Hematopoietic multipotent progenitor cell treated with erythropoietin and hydrocortisone succinate and interleukin-3 and kit ligand, for 15 days (in vitro differentiated cells): Measurements from ENCODE around the gene PBX1.

Experiments used
- DNase-seq: peaks from one replicate; pipeline ENCODE4 v3.0.0-alpha.2; 2015; ENCODE audit warnings: low spot score

The PBX1 gene

DNA sequence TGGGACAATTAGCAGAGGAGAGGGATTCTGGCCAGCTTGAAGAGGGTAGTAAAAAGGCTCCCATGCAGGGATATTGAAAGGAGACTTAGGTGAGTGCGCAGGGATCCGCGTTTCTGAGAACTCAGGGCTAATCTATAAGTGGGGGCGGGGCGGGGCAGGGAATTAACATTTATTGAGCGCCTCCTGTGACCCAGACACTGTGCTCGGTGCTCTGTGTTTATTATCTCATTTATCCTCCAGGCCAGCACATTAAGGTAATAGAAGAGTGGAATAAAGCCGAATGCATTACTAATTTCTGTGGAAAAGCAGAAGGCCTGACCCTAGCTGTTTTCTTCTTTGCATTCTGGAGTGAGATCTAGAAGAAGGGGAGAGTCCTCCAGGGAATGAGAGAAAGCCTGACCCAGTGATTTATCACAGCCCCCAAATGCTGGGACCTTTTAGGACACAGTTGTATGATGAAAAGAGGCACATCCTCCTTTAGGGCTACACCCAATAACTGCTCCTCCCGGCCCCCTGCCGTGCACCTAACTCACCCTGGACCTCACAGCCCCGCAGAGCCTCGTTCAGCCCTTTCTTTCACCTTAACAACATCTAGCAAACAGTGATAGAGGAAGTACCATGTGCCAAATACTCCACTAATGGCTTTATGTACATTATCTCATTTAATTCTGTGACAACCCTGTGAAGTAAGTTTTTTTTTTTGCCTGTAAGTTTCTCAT is 317.6 kb downstream of the PBX1 start:
- no peak for DNase-seq

DNA sequence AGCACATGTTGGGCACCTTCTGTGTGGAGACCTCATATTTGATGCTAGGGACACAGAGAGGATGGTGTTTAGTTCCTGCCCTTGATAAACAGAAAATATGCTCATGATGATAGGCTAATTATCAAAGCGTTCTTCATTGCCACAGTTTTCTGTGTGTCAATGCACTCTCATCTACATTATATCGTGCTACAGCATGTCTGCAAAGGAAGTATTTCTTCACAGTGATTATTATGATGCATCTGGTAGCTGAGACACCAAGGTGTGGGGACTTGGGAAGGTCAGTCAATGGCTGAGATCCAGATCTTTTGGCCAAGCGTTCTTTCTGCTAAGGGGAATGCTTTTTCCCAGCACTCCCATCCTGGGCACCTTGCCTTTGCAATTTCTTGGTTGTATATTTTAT is 321.2 kb downstream of the PBX1 start:
- no peak for DNase-seq

DNA sequence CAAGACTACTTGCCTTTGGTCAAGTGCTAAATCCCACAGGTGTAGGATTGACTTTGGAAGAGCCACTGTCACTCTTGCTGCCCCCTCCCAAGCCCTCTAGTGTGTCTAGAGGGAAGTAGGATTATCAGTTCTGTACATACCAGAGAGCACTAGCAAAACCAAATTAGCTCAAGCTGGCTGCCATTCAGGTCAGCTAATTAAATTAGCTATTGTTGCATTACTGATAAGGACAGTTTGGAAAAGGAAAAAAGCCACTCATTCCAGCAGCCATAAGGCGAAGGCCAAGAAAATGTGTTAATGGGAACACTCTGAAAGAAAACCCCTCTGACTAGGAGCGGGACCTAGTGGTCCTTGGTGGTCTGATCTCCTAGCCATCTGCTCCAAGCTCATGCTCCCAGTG is 321.7 kb downstream of the PBX1 start:
- no peak for DNase-seq

DNA sequence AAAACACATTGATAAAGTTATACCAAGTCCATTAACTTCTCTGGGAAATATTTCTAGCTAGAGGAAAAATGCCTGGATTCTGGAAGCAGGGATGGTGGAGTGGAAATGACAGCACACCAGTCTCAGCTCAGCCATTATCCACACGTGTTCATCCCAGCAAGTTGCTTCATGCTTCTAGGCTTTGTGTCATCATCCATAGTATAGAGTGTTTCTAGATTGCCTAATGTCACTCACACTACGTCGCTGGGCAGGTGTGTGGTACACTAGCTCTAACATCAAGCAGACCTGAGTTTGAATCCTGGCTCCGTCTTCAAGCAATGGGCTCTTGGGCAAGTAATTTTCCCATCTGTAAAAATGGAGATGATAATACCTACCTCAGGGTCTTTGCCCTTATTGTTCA is 326.3 kb downstream of the PBX1 start:
- no peak for DNase-seq

DNA sequence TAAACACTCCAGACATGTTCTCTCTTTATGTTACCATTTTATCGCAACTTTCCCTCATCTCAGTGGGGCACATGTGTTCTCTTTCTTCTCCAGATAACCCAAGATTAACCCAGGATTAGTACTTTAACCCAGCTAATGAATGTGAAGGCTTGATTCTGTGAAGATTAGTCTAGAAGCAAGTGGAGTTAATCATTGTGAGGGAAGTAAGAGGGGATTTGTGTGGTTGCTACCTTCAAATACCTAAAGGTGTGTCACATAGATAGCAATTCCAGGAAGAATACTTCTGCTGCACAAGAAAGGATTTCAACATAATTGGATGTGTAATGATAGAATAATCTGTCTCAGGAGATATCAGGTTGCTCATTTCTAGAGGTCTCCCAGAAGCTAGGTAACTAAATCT is 327.1 kb downstream of the PBX1 start:
- no peak for DNase-seq

DNA sequence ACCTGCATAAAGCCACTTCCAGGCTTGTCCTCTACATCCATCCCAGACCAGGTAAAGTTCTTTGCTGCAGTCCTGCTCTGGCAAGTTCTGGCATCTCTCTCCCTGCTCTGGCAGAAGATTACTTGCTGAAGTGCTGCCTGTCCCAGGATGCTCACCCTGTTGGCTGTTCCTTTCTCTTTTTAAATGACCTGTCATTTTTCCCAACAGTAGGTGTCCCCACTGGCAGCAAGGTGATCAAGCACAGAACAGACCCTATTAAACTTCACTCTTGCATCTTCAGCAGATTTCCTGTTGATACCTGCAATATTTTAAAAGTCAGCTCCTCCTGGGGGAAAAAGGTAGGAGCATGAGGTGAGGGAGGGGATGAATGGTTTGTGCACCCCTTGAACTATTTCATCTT is 332.6 kb downstream of the PBX1 start:
- DNase-seq = no peak

DNA sequence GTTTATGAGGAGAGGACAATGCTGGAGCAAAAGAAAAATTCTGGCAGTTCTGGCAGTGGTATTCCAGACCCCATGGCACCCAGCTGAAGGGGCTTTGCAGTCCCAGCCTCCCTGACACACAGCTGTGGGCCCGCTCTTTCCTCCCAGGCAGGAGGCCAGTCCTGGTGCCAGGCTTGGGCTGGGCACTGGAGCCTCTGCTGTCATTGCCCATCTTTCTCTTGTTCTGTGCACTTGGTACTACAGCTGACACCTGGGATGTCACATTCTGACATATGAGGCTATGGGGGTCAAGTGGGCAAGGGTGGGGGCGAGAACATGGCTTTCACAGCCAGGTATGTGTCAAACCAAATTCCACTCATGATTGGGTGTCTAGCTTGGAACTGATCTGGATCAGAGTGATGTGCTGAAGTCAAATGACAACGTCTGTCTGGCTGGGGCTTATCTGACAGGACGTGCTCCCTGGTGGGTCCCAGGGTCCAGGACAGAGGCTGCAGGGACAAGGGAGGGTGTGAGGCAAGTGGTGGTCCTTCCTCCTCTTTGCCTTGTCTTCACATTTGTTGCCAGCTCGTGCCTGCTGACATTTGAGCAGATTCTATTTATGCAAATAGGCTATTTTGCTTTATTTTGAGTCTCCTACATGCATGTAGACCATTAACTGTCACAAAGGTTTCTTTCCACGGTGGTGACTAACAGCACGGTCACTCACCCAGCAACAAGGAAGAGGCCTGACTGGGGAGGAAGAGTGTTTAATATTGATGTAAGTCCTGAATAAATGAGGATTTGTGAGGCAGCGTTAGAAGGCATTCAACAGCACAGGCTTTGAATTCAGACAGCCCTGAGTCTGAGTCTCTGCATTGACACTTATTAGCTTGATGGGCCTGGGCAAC is 336.3 kb downstream of the PBX1 start:
- DNase-seq = no peak

DNA sequence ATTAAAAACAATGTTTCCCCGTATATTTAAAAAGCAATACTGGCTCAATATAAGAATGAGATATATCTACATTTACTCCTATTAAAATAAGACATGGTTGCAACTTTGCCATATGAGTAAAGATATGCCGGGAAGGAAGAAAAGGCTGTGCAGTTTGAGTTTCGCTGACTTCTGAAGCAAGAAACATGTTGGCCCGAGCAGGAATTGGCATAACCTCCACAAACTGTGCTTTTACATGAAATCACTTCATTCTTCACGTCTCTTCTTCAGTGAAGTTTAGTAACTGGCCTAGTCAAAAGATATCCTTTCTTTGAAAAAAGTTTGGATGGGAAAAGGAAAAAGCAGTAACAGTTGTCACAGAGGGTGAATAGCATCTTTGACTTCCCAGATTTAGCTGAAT is 342.0 kb downstream of the PBX1 start:
- DNase-seq = no peak
